Thyroid gland (tissue), 4 donors: ENCODE measurements around the gene GATB. TPM values are rescaled to one million over a fixed set of nuclear protein-coding genes. Genes with fewer than 3 reads are reported as not detected.

ENCODE experiments used
- DNase-seq, 2 donors: peaks; one replicate each; pipeline ENCODE4 v3.0.0-alpha.2; 2019
- H3K27ac ChIP-seq, 3 donors: fragments of 200-600 bp; sonication (generic); 1 replicate in 2 of 3; 2 replicates in 1 of 3; pipeline ENCODE4 v1.5.1; 2016 to 2019; ENCODE audit warnings: mild to moderate bottlenecking in 1 of 3, moderate library complexity in 1 of 3
- H3K27me3 ChIP-seq: fragments of 200-600 bp; sonication (generic); one replicate; pipeline ENCODE4 v1.5.1; 2019
- H3K36me3 ChIP-seq, 2 donors: fragments of 200-600 bp; sonication (generic); one replicate each; pipeline ENCODE4 v1.5.1; 2016 to 2019
- H3K4me1 ChIP-seq, 2 donors: fragments of 200-600 bp; sonication (generic); one replicate each; pipeline ENCODE4 v1.5.1; 2017 to 2019
- H3K4me3 ChIP-seq, 3 donors: fragments of 200-600 bp; sonication (generic); replicated peaks in 1 of 3; 1 replicate in 2 of 3; 2 replicates in 1 of 3; pipeline ENCODE4 v1.5.1; 2016; ENCODE audit warnings: mild to moderate bottlenecking in 1 of 3
- H3K9me3 ChIP-seq: fragments of 200-600 bp; sonication (generic); one replicate; pipeline ENCODE4 v1.5.1; 2017
- CTCF ChIP-seq, 6 experiments: fragments of 200-600 bp in 3 of 6; fragments of 450-650 bp in 3 of 6; sonication (generic) in 3 of 6; IDR thresholded peaks; one replicate each; pipeline ENCODE4 v1.5.1; 2016 to 2019; ENCODE audit warnings: antibody characterized with exemption in 6 of 6, mild to moderate bottlenecking in 2 of 6, inconsistent platforms in 1 of 6, moderate library complexity in 1 of 6
- POLR2A ChIP-seq, 2 donors: fragments of 450-650 bp; IDR thresholded peaks; one replicate each; pipeline ENCODE4 v1.6.1; 2017; ENCODE audit warnings: antibody characterized with exemption in 2 of 2, mild to moderate bottlenecking in 2 of 2, moderate library complexity in 1 of 2
- WGBS, 2 donors: methylation state at CpG; one replicate each; pipeline ENCODE4 v1.1.5; 2017; 5-methylcytosine and 5-hydroxymethylcytosine counted together
- intact Hi-C: fragments of 100-400 bp; cut with DNase I; formaldehyde crosslinking; loops from one replicate; pipeline ENCODE4 v1.15.1; 2023
- total RNA-seq, 4 donors: library from RNA; depleted of rRNA; stranded (reverse); fragments of >200 nt; gene quantifications; one replicate each; pipeline ENCODE4 v1.2.3, GENCODE V29; 2016

Gene GATB
- total RNA-seq, 4 donors from 2014 or later, result 10.9 to 32.5 (median 22.9) TPM

- DNase-seq, result no peak
- intact Hi-C loops, result no loop called here
- TF ChIP-seq CTCF (IDR thresholded peaks at IDR 0.05) (no peak), POLR2A (IDR thresholded peaks at IDR 0.05) (no peak)
- no peaks in the 10 kb centered on the region for H3K9me3 ChIP-seq
- peaks cover 36 to 38% of the 10 kb centered on the region in 2 donors for H3K4me1 ChIP-seq
- no peak overlapping the region for H3K4me3 ChIP-seq
- peak overlapping the region; percentile 35 to 72 (median 71) for H3K27ac ChIP-seq
- H3K27me3 ChIP-seq, result no peaks in the 10 kb centered on the region
- H3K36me3 ChIP-seq, result no peaks in the 10 kb centered on the region
Observed at GRCh38 chr4:151688785-151689043, 72.1 kb downstream of the GATB start.

- H3K4me1 ChIP-seq, result peaks cover 36 to 38% of the 10 kb centered on the region in 2 donors
- no peaks in the 10 kb centered on the region for H3K27me3 ChIP-seq
- no peak overlapping the region for H3K4me3 ChIP-seq
- no peaks in the 10 kb centered on the region for H3K9me3 ChIP-seq
- 54 to 68% methylated on average over 14 of the region's 14 CpGs for WGBS, 2 donors
- DNase-seq, result no peak
- TF ChIP-seq CTCF (IDR thresholded peaks at IDR 0.05) (no peak), POLR2A (IDR thresholded peaks at IDR 0.05) (no peak)
- H3K27ac ChIP-seq, result peak overlapping the region; percentile 35 to 72 (median 71)
- intact Hi-C loops, result no loop called here
- no peaks in the 10 kb centered on the region for H3K36me3 ChIP-seq
Observed at GRCh38 chr4:151688003-151688784, 72.6 kb downstream of the GATB start.

DNA sequence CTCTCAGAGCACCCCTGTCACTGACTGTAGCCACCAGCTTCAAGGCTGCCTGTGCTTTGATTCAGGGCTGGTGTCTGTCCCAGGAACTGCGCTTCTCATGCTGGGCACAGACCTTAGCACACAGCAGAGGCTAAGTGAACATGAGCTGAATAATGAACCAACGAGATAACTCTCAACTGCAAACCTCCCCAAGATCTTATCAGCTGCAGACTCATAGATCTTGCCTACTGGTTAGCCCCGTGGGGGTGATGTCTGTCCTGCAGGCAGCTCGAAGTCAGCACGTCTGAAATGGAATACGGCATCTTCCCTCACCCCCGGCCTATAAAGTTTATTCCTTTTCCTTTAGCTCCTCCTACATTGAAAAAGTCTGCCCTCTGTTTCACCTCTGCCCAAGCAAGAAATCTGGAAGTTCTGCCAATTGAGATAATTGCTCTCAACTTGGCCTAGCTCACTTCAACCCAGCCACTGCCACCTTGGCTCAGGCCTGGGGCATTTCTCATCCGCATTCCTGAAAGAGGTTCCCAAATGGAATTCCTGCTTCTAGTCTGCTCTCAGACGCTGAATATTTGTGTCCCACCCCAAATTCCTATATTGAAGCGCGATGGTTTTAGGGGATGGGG lies 73.7 kb downstream of the GATB start:
- no peaks in the 10 kb centered on the region for H3K9me3 ChIP-seq
- peak overlapping the region in 2 of 3 donors; percentile 30 to 72 for H3K27ac ChIP-seq
- H3K36me3 ChIP-seq, result no peaks in the 10 kb centered on the region
- 67 to 71% methylated on average over 11 of the region's 11 CpGs for WGBS, 2 donors
- H3K4me3 ChIP-seq, result no peak overlapping the region
- DNase-seq, result peak; percentile 41 to 55
- H3K4me1 ChIP-seq, result peaks cover 36 to 38% of the 10 kb centered on the region in 2 donors
- intact Hi-C loops, result no loop called here
- TF ChIP-seq CTCF (IDR thresholded peaks at IDR 0.05), result no peak
- no peak for TF ChIP-seq POLR2A (IDR thresholded peaks at IDR 0.05)
- H3K27me3 ChIP-seq, result no peaks in the 10 kb centered on the region

DNA sequence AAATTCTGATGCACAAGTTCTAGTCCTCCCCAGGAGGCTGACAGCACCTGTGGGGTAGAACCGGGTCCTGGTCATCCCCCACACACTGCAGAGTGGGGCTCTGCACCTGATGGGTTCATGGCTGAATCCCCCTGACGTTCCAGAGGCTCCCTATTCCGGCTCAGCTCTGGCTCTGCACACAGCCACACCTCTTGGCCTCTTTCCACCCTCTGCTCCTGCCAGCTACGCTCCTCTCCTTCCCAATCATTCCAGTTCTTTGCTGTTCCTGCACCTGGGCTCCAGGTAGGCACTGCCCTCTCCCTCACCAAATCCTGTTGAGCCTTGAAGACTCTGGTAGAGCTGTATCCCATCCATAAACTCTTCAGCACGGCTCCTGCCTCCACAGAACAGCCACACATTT lies 75.5 kb downstream of the GATB start:
- H3K27me3 ChIP-seq, result no peaks in the 10 kb centered on the region
- DNase-seq, result no peak
- no peak overlapping the region for H3K27ac ChIP-seq
- no peak for TF ChIP-seq POLR2A (IDR thresholded peaks at IDR 0.05)
- TF ChIP-seq CTCF (IDR thresholded peaks at IDR 0.05), result no peak
- H3K4me3 ChIP-seq, result no peak overlapping the region
- no peaks in the 10 kb centered on the region for H3K36me3 ChIP-seq
- H3K9me3 ChIP-seq, result no peaks in the 10 kb centered on the region
- WGBS, 2 donors, result 71 to 87% methylated on average over 5 of the region's 5 CpGs
- peaks cover 33% of the 10 kb centered on the region in 2 donors for H3K4me1 ChIP-seq
- intact Hi-C loops, result no loop called here

DNA sequence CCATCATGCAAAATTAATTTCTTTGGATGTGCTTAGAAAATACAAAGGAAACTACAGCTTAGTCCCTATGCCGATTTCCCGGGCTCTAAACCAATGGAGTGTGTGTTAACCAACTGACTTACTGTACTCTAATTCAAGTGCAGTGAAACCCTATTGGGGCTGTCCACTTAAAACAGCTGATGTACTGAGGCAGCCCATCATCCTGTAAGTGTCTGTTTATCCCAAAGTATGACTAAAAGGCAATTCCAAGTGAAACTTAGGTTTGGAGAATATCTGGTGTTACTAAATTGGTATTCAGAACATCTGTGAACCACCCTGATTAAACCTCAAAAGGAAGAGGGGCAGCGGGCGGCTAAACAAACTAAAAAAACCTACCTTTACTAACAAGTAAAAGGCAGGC lies 79.7 kb downstream of the GATB start:
- Histone ChIP-seq H3K27ac (no peak overlapping the region), H3K36me3 (no peaks in the 10 kb centered on the region), H3K9me3 (no peaks in the 10 kb centered on the region), H3K27me3 (no peaks in the 10 kb centered on the region), H3K4me1 (no peaks in the 10 kb centered on the region), H3K4me3 (no peak overlapping the region)
- no peak for DNase-seq
- TF ChIP-seq POLR2A (IDR thresholded peaks at IDR 0.05) (no peak), CTCF (IDR thresholded peaks at IDR 0.05) (no peak)
- intact Hi-C loops, result no loop called here
- WGBS, 2 donors, result 93 to 97% methylated on average over 4 of the region's 4 CpGs
